HG03139 (cell line): ENCODE results near the gene ACAD8.
A peak's percentile ranks its signal among the peaks of the same experiment; 100 is the strongest.
"Not testable (repeated sequence)": the region's sequence is repeated elsewhere in the genome, so short reads cannot be mapped to it uniquely, and the experiment has no call there.

Source experiments
- ATAC-seq: cut with Tn5 transposase; IDR thresholded peaks from one replicate; pipeline ENCODE4 v1.9.1; 2021; ENCODE audit not compliant: unreplicated experiment

The ACAD8 gene

DNA sequence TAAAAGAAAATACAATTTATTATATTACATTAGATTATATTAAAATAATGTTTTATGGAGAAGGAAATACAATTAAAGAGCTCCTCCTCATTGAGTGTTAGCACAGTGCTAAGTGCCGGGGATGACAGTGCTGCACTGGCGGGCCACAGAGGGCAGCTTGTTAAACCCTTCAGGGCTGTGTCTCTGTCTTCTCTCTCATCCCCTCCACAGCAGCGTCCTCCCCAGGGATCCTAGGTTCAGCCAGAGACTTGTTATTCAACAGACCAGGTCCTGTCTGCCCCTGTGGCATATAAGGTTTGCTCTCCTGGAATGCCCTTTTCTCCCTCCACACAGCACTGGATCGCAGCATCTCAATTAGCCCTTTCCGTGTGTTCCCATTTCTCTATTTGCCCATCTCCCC lies 14.4 kb upstream of the ACAD8 start:
- no peak for ATAC-seq

DNA sequence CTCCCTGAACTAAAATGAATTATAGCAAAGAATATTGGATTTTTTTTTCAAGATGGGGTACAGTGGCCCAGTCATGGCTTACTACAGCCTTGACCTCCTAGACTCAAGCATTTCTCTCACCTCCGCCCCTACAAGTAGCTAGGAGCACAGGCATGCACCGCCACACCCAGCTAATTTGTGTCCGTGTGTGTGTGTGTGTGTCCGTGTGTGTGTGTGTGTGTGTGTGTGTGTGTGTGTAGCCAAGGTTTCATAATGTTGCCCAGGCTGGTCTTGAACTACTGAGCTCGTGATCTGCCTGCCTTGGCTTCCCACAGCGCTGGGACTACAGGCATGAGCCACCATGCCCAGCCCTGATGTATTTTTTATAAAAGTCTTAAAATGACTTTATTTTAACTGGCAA lies 12.8 kb upstream of the ACAD8 start:
- no peak for ATAC-seq

DNA sequence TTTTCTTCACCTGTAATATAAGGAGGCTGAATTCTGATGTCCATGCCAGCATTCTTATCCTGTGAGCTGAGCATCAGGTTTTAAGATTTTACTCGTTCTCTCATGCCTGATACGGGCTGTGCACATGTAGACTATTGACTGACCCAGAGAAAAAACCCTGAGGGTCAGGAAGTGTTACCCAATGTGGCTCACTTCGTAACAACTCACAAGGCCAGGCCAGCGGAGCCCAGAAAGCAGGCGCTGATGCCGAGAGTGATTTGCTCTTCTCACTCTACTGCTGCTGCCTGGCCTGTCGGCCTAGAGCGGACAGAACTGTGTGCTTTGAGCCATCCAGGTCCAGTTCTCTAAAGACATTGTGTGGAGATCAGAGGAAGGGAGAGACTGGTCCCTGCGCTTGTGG lies 11.0 kb upstream of the ACAD8 start:
- no peak for ATAC-seq

DNA sequence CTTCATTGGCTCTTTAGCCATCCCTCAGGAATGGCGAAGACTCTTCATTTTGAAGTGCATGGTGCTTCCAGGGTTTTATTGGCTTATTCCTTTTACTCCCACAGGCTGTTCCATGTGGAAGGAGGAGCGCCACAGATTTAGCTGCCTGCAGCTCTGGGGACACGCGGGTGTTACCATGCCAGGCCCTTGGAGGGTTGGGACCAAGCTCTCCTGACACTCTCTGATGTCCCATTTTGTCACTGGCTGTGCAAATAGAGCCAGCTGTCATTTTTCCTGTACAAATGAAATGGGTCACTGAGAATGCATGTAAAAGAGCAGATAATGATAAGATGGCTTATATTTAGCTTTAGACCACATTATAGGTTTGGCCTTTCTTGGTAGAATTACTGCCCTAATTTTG lies 9.5 kb upstream of the ACAD8 start:
- no peak for ATAC-seq

DNA sequence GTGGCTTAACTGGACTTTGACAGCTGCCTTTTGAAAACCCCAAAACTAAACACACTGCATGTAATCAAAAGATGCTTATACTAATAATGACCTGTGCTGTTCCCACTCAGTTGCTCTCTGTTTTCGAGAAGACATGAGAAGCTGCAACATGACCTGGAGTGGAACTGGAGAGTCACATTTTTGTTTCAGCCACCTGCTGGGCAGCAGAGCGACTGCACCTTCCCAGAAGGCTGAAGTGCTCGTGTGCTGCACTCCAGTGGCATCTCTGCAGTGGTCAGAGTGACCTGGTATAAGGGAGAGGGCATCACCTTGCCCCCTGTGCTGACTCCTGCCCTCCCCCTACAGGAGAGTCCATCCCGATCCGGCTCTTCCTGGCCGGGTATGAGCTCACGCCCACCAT lies 8.8 kb upstream of the ACAD8 start:
- peak; percentile 81 for ATAC-seq

DNA sequence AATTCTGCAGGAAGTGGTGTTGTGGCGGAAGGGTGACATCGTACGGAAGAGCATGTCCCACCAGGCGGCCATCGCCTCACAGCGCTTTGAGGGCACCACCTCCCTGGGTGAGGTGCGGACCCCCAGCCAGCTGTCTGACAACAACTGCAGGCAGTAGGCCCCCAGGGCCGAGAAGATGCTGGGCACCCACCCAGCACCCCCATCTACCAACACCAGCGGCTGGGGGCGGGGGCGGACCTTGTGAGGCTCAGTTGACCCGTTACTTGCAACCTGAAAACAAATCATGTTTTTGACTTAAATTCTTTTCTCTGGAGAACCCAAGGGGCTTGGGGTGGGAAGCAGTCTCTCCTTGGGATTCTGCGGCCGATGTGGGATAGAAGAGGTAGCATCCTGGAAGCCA lies 7.9 kb upstream of the ACAD8 start:
- no peak for ATAC-seq

DNA sequence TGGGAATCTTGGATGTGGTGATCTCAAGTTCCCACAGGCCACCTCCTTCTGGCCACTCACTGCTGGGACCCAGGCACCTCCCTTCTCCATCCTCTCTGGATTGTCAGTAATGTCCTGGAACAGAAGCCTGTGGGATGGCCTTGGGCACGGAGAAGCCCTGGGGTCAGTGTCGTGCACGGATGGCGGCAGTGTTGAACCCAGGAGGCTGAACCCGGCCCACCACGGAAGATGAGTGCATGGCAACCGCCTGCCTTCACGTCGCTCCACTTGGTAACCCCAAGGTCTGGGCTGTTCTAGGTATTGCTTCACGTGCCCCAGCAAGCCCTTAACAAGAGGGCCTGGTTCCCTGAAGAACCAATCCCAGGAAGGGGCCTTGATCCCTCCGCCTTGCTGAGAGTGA lies 7.3 kb upstream of the ACAD8 start:
- no peak for ATAC-seq

DNA sequence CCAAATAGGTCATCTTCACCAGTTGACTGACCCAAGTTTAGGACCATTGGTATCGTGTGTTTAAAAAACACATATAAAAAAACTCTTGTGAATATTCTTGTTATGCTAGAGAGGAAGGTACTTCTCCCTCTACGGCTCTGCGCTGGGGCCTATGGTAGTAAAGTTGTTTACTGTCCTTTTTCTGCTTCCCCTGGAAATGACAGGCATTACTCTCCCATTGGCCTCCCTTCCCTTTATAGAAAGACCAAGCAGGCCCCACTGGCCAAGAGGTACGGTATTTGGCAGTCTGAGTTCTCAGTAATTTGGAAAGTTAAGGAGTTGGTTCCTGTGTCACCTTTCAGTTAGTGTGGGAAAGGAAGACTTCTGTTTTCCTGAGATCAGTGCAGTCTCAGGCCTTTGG lies 6.7 kb upstream of the ACAD8 start:
- ATAC-seq: no peak

DNA sequence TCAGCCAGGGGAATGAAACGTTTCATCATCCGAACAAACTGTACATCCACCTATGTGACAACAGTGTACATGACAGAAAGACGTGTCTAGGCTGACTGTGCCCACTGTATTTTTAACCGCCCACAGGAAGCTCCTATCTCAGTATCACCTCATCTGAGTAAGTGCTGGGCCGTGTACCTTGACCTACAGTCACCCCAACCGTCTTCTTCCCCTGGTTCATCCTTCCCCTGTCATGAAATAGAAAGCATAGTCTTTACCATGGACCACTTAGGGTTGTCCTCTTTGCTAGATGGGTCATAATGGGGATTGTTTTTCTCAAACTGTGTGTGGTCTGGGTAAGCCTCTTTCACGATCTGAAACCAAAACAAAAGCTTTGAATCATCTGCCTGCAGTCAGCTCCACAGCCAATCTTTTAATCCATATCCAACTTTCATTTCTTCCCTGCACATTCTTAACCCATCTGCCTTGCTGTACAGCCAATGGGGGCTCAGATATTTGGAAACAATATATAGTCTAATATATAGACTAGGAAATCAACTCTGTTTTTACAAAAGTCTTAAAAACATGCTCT lies 4.4 kb upstream of the ACAD8 start:
- no peak for ATAC-seq

DNA sequence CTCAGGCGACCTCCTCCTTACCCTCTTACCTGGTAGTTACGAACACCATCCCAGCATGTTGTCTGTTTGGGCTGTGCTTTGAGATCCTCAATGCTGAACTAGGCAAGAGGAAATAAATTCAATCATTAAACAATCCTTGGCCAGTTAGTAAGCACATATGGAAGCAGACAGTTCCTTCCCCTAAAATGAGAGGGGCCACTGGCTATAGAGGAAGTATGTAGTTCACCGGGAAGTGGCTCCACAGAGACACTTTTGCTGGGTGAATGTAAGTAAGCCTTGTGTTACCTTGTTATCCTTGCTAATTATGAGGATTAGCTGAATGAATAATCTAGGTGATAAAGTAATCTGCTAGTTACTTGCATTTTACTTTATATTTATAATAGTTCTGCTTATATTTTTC lies 3.1 kb upstream of the ACAD8 start:
- ATAC-seq: no peak

DNA sequence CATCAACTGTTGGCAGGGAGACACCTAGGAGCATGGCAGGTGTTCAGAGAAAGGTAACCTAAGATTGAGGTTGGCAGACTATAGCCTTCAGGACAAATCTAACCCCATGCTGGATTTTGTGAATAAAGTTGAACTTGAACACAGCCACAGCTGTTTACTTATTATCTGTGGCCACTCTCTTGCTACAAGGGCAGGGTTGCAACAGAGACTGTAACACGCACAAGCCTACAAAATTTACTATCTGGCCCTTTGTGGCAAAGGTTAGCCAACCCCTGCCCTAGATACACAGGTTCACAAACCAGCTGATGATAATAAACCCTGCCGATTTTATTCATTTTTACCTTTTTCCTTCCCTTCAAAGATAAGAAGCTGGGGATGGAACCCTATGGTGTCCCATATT lies 2.7 kb upstream of the ACAD8 start:
- ATAC-seq: no peak

DNA sequence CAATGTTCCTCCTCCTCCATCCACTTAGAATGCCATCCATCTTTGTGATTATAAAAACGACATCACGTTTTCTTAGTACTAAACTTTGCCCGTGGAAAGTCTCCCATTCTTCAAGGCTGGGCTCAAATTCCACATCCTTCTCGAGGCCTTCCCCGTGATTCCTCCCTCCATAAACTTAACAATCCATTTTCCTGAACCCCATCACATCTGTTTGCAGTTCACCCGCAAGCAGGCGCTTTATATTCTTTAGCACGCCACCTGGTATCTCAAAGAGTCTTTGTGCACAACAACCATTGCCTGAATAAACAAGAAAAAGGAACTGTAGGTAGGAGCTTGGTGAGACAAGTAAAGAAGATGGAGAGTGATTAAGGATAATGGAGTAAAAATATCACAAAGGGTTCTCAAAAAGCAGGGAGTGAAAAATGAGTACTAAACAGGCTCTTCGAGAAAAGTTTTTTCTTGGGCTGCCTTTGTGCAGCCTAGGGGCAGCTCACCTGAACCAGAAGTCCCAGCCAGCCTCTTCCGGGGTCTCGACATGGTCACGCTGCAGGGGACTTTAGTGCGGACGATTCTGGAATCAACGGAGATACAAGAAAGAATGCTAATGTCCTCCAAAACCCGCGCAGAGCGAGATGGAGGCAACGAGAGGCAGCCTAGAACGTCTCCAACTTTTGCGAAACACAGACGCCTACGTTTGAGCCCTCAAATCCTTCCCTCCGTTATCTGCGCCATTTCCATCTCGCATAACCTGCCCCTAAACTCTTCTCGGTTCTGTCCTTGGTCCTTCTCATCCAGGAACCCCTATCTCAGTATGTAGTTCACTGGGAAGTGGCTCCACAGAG lies 801 bp upstream of the ACAD8 start:
- peak; percentile 23 for ATAC-seq

DNA sequence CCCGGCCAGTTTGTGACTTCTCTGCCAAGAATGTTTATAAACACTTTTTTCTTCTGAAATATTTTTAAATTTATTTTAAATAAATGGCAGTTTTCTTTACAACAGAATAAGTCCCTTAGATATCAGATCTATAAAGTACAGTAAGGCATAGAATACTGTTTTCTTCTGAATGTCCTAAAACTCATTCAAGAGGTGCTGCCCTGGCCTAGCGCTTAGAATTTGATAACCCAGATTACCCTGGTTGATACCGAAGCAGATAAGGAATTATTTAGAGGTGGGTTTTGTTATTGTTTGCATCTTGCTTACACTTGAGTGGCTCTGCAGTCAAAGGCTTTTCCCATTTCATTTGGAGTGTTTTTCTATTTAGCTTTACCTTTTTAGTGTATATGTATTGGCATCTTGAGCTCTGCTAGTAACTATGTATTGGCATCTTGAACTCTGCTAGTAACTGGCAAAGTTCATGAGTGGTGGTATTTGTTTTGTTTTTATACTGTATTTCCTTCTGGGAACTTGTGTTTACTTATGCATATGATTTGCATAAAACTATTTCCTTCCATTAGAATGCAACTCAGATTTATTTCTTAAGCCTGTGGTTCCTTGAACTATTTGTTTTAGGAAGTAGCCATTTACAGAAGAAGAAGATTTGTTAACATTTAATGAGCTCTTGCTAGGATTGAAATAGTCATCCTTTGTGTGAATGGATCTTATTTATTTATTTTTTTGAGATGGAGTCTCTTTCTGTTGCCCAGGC lies 1.2 kb downstream of the ACAD8 start:
- no peak for ATAC-seq

DNA sequence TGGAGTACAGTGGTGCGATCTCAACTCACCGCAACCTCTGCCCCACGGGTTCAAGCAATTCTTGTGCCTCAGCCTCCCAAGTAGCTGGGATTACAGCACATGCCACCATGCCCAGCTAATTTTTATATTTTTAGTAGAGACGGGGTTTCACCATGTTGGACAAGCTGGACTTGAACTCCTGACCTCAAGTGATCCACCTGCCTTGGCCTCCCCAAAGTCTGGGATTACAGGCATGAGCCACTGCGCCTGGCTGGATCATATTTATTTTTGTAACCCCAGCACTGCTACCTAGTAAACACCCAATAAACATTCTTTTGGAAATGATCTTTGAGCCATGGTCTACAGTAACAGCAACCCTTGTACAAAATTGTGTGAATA lies 1.8 kb downstream of the ACAD8 start:
- not testable (repeated sequence) for ATAC-seq

DNA sequence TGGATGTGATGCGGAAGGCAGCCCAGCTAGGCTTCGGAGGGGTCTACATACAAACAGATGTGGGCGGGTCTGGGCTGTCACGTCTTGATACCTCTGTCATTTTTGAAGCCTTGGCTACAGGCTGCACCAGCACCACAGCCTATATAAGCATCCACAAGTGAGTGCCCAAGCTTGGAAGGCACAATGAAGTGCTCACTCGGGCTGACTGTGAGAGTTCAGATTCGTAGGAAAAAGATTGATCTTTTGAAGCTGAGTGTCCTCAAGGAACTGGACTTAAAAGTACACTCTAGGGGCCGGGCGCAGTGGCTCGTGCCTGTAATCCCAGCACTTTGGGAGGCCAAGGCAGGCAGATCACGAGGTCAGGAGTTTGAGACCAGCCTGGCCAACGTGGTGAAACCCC lies 3.7 kb downstream of the ACAD8 start:
- no peak for ATAC-seq

DNA sequence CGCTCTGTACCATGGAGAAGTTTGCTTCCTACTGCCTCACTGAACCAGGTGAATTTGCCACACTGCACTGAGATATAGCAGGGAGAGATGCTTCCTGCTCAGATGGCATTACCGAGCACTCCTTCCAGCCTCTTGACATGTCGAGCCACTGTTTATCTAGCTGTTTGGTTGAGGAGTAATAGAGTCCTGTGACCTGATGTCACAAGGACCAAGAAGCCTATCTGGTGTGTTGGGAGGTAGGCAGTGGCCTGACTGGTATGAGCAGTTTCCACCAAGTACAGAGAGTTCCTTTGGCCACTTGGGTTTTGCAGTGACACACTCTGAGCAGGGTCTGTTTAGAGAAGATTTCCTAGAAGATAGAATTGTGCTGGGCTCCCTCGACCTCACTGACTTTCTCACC lies 5.2 kb downstream of the ACAD8 start:
- no peak for ATAC-seq

DNA sequence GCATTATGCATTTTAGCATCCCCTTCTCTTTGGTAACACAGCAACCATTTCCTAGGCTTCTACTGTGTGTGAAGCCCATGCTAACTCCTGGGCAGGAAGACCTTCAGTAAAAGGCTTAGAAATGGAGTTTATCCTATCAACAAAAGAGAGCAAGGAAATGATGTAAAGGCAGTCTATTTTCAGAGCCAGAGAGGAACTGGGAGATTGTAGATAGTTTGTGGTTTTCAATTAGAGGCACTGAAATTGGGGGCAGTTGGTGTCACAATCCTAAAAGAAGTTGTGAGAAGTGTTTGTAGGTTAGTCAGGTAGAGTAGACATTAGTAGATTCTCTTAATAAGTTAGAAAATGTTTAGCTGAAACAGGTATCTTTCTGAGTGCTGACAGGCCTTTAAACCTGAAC lies 7.1 kb downstream of the ACAD8 start:
- ATAC-seq: no peak

DNA sequence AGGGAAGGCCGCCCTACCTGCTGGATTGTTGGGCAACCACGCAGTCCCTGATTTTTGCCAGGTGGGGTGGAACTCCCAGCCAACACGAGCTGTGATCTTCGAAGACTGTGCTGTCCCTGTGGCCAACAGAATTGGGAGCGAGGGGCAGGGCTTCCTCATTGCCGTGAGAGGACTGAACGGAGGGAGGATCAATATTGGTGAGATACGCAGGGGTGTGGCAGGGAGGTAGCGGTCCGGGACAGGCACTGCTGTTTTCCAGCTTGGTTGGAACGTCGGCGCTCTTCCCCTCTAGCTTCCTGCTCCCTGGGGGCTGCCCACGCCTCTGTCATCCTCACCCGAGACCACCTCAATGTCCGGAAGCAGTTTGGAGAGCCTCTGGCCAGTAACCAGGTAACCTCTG lies 7.6 kb downstream of the ACAD8 start:
- ATAC-seq: no peak

DNA sequence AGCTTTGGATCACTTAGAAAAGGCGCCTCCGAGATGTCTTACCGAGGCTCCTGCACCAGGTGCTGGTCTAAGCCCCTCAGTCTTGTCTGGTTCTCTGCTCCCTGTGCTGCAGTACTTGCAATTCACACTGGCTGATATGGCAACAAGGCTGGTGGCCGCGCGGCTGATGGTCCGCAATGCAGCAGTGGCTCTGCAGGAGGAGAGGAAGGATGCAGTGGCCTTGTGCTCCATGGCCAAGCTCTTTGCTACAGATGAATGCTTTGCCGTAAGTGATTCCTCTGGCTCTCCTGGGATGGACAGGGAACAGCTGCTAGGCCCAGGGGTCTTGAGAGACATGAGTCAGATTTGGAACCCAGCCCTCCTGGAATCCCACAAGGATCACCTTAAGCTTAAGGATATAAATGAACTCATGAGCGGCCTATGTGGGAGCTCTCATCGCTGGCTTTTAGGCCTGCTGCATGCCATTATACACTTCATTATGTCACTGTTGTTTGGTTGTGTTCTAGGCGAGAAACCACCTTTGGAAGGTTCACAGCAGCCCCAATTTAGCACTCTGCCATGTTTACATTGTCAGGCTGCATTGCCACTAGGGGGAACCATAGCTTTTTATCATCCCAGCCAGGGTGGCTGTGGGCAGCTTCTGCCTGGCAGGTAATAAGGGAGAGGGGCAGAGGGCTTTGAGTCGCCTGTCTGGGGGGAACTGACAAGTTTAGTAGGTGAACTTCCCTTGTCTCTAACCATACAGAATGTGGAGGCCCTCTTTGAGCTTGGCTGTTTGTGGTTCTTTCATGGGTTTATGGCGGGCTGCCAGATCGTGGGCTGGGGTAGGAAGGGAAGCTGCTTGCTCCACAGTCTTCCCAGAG lies 8.5 kb downstream of the ACAD8 start:
- no peak for ATAC-seq

DNA sequence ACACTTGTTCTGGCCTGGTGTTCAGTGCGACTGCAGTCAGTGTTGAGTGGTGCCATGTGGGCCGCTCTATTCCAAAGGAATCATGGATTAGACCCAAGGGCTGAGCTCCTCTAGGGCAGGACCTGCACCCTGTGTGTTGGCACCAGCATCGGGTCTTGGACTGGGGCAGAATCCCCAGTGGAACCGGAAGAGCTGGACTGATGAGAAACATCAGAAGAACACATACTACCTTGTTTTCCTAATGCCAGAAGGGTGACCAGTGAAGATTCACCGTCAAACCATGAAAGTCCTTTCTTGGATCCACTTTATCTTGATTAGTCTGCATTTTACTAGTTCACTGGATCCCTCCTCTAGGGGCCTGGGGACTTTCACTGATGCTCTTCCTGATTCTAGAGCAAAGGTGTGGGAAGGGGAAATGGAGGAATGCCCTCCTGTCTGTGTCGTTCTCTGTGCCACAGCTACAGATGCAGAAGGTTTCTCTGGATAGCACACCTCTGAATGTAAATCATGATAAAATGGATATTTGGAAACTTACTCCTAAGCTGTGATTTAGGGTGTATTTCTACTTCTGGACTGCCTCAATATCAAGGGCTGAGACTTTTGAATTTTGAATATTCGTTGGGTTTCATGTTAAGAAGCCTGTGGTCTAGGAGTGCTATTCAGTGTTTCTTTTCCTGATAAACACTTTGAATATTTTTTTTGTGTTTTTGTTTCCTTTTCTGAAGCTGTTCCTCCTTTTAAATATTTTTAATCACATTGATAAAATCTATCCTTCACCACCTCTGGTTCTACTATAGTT lies 11.8 kb downstream of the ACAD8 start:
- no peak for ATAC-seq

DNA sequence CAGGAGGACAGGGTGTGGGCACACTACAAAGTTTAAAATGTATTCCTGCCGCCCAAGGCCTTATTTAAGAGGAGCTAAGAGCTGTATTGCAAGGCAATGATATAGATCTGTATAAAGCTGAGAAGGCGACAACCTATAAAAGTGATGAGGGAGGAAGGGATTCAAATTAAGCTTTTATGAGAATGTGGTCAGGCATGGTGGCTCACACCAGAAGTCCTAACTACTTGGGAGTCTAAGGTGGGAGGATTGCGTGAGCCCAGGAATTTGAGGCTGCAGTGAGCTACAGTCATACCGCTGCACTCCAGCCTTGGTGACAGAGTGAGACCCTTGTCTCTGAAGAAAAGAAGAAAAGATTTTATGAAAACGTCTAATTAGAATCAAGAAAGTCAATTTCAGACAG lies 13.1 kb downstream of the ACAD8 start:
- no peak for ATAC-seq
